Measurements from ENCODE around the gene CMSS1. TPM values are rescaled to one million over a fixed set of nuclear protein-coding genes. Genes with fewer than 3 reads are reported as not detected.

CMSS1 gene
- polyA plus RNA-seq, 5 donors: 41.9 to 49.5 (median 46.3) TPM

DNA sequence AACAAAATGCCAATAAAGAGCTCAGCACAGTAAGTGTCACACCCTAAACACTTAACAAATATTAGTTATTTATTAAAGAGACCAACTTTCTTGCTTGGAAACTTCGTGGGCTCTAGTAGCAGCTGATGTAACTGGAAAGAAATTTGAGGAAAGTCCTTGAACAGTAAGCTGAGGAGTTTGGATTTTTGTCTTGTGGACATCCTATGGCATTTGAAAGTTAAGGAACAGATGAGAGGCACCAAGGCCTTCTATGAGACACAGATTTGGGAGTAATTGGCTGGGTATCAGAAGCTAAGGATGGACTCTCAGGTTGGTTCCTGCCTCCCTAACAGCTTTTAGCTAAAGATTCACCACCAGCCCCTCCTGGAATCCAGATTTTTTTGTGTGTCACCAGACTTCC is 356.3 kb downstream of the CMSS1 start:
- no peak for DNase-seq

GRCh38 chr3:100175637-100176280 is 358.1 kb downstream of the CMSS1 start:
- no peak for DNase-seq

GRCh38 chr3:100179692-100180349 is 362.2 kb downstream of the CMSS1 start:
- no peak for DNase-seq

DNA sequence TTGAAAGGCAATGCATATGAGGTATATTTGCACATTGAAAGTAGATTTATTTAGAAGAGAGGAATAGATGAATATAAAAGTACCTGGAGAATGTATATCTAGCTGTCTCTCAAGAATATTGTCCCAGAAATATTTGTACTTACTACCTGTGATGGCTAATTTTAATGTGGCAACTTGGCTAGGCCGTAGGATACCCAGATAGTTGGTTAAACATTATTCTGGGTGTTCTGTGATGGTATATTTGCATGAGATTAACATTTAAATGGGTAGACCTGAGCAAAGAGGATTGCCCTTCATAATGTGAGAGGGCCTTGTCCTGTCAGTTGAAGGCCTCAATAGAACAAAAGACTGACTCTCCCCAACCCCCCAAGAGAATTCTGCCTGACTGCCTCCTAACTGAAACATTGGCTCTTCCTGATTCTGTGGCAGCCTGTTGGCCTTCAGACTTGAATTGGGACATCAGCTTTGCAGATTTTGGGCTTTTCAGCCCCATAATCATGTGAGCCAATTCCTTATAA is 366.0 kb downstream of the CMSS1 start:
- no peak for DNase-seq

- peak in 1 of 2 donors; percentile 23 for DNase-seq
Observed at GRCh38 chr3:100184948-100185570, 367.4 kb downstream of the CMSS1 start.

DNA sequence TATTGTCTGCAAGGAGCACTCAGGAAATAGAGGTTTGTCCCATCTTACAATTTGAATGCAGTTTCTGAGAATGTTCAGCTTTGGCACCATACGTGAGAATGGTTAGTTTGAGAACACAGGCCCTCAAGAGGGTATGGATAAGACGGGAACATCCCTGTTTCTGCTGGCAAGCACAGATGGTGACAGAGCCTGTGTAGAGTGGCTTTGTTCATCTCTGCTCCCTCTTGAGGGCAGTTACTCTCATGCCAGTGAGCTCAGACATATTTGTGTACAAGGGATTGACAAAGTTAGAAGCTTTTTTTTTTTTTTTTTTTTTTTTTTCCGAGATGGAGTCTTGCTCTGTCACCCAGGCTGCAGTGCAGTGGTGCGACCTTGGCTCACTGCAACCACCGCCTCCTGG is 368.2 kb downstream of the CMSS1 start:
- no peak for DNase-seq

- DNase-seq: no peak
Observed at GRCh38 chr3:100189444-100189964, 371.8 kb downstream of the CMSS1 start.

DNA sequence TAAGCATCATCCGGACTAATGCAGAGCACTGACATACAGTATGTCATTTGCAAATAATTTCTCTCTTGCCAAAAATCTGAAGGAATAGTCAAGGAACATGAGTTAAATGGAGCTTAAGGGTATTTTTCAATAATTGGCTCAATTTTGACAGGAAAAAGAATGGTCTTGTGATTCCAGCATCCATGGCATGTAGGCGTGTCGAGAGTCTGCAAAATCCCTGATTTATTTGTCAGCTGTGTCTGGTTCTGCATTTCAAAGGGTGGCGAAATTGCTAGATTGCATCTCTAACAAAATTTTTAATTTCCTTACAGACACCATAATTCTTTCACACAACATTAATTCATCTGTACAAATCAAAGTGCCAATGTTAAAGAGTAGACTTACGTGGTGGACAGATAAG is 377.7 kb downstream of the CMSS1 start:
- no peak for DNase-seq

DNA sequence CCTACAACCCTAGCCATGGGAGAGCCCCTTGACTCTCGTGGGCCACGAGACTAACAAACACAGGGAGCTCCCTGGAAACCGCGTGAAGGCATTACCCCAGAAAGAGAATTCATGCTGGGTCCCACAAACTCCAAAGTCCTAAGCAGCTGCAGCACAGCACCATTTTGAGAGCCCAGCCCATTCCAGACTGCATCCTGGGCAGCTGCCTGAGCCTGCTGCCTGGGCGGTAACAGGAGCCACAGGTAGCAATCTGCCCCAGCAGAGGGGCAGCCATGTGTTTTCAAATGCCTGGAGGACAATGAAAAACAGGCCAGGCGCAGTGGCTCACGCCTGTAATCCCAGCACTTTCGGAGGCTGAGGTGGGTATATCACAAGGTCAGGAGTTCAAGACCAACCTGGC is 380.2 kb downstream of the CMSS1 start:
- no peak for DNase-seq

DNA sequence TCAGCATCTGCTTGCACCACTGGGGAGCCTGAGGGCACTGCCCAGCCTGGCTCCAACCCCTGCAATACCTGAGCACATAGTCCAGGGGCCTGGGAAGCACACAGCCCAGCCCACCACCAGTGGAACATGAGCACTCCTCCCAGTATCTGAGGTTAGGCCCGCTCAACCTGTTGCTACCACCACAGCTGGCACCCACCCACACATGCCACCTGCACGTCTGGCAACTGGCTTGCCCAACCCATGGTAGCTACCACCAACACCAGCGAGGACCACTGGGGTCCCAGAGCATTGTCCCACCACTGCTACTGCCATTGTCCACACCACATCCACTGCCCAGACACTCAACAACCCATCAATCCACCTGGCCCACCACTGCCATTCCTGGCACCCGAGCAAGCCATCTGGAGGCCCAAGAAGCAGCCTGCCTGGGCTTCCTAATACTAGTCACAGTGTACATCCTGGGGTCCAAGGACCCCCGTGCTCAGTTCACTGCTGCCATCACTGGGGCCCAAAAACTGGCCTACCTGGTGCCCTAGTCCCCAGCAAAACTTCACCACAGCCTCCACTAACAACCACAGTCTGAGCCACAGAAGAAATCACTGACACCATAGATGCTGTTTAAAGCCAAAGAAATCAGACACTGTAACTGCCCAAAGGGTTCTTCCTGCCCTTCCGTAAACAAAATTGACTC is 381.1 kb downstream of the CMSS1 start:
- DNase-seq: no peak

- no peak for DNase-seq
Observed at GRCh38 chr3:100205171-100205570, 387.5 kb downstream of the CMSS1 start.

DNA sequence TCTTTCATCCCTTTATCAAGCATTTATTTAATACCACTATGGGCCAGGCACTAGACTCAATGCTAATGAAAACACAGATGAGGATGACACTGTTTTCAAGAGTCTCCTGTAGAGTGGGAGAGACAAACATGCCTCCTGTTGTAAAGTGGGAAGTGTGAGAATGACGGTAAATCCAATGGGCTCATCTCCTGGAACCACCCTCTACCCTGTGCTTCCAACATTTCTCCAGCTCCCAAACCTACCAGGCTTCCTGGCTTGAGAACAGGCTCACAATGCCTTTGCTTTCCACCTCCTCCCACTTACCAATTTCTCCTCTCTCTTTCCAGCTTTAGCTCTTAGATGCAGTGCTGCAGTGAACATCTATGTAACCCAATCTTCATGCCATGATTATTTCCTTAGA is 389.0 kb downstream of the CMSS1 start:
- no peak for DNase-seq

- DNase-seq: no peak
Observed at GRCh38 chr3:100207886-100208285, 390.2 kb downstream of the CMSS1 start.

DNA sequence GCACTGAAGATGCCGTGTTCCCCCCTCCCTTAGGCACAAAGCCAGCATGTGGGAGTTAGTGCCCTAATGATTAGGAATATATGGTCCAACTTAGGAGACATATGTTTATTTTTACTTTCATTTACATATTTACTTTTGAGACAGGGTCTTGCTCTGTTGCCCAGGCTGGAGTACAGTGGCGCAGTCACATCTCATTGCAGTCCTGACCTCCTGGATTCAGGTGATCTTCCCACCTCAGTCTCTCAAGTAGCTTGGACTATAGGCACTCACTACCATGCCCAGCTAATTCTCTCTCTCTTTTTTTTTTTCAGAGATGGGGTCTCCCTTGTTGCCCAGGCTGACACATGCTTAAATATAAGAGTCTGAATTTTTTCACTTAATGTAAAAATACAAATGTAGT is 391.5 kb downstream of the CMSS1 start:
- no peak for DNase-seq

DNA sequence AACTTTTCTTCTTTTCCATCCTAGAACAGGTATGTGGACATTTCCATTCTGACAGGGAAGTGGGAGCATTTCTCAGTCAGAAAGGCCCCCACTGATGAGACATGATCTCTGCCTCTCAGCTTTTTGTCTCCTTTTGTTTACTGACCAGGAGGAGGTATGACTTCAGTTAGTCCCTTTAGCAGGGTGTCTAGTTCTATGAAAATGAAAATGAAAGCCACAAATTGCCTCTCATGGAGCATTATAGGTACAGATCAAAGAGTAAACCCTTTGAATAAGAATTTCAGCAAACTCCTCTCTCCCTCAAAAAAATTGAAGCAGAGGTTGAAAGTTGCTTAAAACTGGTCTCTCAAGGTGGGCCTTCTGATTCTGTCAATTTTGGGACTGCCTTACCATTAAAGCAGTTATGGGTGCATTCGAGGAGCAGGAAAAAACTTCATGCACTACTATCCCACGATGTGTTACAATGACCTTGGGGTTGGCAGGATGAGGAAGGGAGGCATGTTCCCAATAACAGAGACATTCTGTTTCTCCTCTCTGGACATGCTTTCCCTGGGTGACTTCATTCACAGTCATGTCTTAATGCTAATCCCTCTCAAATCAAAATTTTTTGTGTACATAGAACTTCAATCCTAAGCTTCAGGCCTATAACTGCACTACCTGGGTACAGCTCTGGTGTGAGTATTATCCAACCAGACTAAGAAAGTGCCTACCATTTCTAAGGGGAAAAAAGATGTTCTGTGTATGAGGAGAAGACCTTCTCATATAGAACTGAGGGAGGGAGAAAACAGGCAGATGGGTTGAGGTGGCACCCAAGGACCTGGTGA is 392.5 kb downstream of the CMSS1 start:
- DNase-seq: peak in 1 of 2 donors; percentile 11

- peak; percentile 65 to 85 for DNase-seq
Observed at GRCh38 chr3:100210772-100211135, 393.1 kb downstream of the CMSS1 start.

- no peak for DNase-seq
Observed at GRCh38 chr3:100213891-100214573, 396.4 kb downstream of the CMSS1 start.

DNA sequence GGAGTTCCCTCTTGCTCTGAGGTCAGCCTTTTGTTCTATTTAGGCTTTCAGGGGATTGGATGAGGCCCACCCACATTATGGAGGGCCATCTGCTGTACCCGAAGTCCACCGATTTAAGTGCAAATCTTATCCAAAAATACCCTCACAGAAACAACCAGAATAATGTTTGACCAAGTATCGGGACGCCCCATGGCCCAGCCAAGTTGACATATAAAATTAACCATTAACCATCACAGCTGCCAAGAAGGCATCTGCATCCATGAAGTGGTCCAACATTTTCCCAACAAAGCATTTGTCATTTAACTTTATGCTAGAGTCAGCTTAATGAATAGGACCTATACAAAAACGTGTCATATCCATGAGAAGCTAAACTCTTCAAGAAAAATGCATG is 396.9 kb downstream of the CMSS1 start:
- no peak for DNase-seq

- DNase-seq: no peak
Observed at GRCh38 chr3:100216713-100217112, 399.1 kb downstream of the CMSS1 start.

GRCh38 chr3:100221159-100221558 is 403.5 kb downstream of the CMSS1 start:
- no peak for DNase-seq

DNA sequence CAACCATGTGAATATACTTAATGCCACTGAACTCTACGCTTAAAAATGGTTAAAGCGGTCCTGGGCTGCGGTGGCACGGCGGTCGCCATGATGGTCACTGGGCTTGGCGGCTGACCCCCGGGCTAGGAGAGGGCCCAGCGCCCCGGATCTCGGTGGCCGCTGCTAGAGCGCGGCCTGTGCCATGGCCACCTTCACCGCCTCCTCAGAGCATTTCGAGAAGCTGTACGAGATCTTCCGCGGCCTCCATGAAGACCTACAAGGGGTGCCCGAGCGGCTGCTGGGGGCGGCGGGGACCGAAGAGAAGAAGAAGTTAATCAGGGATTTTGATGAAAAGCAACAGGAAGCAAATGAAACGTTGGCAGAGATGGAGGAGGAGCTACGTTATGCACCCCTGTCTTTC is 407.5 kb downstream of the CMSS1 start:
- no peak for DNase-seq

Measured in right lung (tissue), 5 donors.